COLO668 (cell line): ENCODE measurements around the gene TNFRSF21.

Experiments used
- DNase-seq: peaks from one replicate; lab custom pipeline; 2025; ENCODE audit not compliant: unreplicated experiment; lab: John Stamatoyannopoulos, UW

Gene TNFRSF21

GRCh38 chr6:47252633-47253032 lies 57.1 kb downstream of the TNFRSF21 start:
- no peak for DNase-seq

- DNase-seq: no peak
Measured at GRCh38 chr6:47251396-47251795, 58.3 kb downstream of the TNFRSF21 start.

GRCh38 chr6:47250302-47250701 lies 59.4 kb downstream of the TNFRSF21 start:
- DNase-seq: no peak

GRCh38 chr6:47248446-47248845 lies 61.3 kb downstream of the TNFRSF21 start:
- no peak for DNase-seq

GRCh38 chr6:47247227-47247797 lies 62.4 kb downstream of the TNFRSF21 start:
- DNase-seq: peak; percentile 30

GRCh38 chr6:47246551-47246950 lies 63.2 kb downstream of the TNFRSF21 start:
- DNase-seq: no peak

- no peak for DNase-seq
Measured at GRCh38 chr6:47245745-47246371, 63.8 kb downstream of the TNFRSF21 start.

- peak; percentile 79 for DNase-seq
Measured at GRCh38 chr6:47242483-47243386, 67.0 kb downstream of the TNFRSF21 start.

- DNase-seq: no peak
Measured at GRCh38 chr6:47241742-47242482, 67.8 kb downstream of the TNFRSF21 start.

- DNase-seq: no peak
Measured at GRCh38 chr6:47240277-47240890, 69.3 kb downstream of the TNFRSF21 start.

- no peak for DNase-seq
Measured at GRCh38 chr6:47239546-47239945, 70.2 kb downstream of the TNFRSF21 start.

GRCh38 chr6:47238456-47238995 lies 71.2 kb downstream of the TNFRSF21 start:
- DNase-seq: no peak

- no peak for DNase-seq
Measured at GRCh38 chr6:47237196-47237595, 72.5 kb downstream of the TNFRSF21 start.

GRCh38 chr6:47235964-47236760 lies 73.5 kb downstream of the TNFRSF21 start:
- peak; percentile 50 for DNase-seq

- no peak for DNase-seq
Measured at GRCh38 chr6:47235421-47235820, 74.3 kb downstream of the TNFRSF21 start.

- DNase-seq: no peak
Measured at GRCh38 chr6:47234266-47234933, 75.3 kb downstream of the TNFRSF21 start.

- DNase-seq: no peak
Measured at GRCh38 chr6:47231151-47231550, 78.6 kb downstream of the TNFRSF21 start.

- DNase-seq: peak; percentile 5
Measured at GRCh38 chr6:47230579-47230978, 79.1 kb downstream of the TNFRSF21 start.

- no peak for DNase-seq
Measured at GRCh38 chr6:47229255-47229654, 80.5 kb downstream of the TNFRSF21 start.
